Kidney (tissue), 14 donors: Measurements from ENCODE around the gene ZNF76. TPM values are rescaled to one million over a fixed set of nuclear protein-coding genes. Genes with fewer than 3 reads are reported as not detected.

Experiments used
- DNase-seq, 5 donors: peaks; one replicate each; pipeline ENCODE4 v3.0.0-alpha.2; 2013 to 2020
- FAIRE-seq: peaks from 2 replicates; lab custom pipeline; 2012; peaks lifted over from hg19 to GRCh38; lab: Jason Lieb, UNC
- H3K27ac ChIP-seq, 2 donors: one replicate each; pipeline ENCODE4 v1.7.0; 2013; ENCODE audit warnings: low read depth in 2 of 2, low read length in 2 of 2, inconsistent platforms in 1 of 2
- H3K27me3 ChIP-seq: one replicate; pipeline ENCODE4 v1.7.1; 2013; ENCODE audit warnings: low read length, inconsistent platforms; ENCODE audit not compliant: control insufficient read depth, insufficient read depth
- H3K36me3 ChIP-seq, 3 donors: one replicate each; pipeline versions ENCODE4 v1.7.0 to v1.7.1; 2013; ENCODE audit warnings: low read length in 3 of 3, control low read depth in 1 of 3, inconsistent platforms in 1 of 3; ENCODE audit not compliant: insufficient read depth in 3 of 3, control insufficient read depth in 2 of 3
- H3K4me1 ChIP-seq, 3 donors: one replicate each; pipeline versions ENCODE4 v1.7.0 to v1.7.1; 2013; ENCODE audit warnings: low read length in 3 of 3, inconsistent platforms in 1 of 3, low read depth in 1 of 3; ENCODE audit not compliant: control insufficient read depth in 2 of 3, insufficient read depth in 2 of 3
- H3K4me3 ChIP-seq, 3 donors: one replicate each; pipeline versions ENCODE4 v1.7.0 to v1.8.1; 2013; ENCODE audit warnings: low read length in 3 of 3, control low read depth in 1 of 3, inconsistent platforms in 1 of 3
- H3K9ac ChIP-seq, 3 donors: one replicate each; pipeline versions ENCODE4 v1.7.0 to v1.7.1; 2013; ENCODE audit warnings: low read length in 3 of 3, control low read depth in 1 of 3, inconsistent platforms in 1 of 3
- H3K9me3 ChIP-seq, 3 donors: one replicate each; pipeline versions ENCODE4 v1.7.0 to v1.7.1; 2013; ENCODE audit warnings: low read length in 3 of 3, control low read depth in 1 of 3, inconsistent platforms in 1 of 3; ENCODE audit not compliant: control insufficient read depth in 2 of 3, insufficient read depth in 1 of 3
- CTCF ChIP-seq: IDR thresholded peaks from 3 replicates; pipeline ENCODE4 v1.5.1; 2012; ENCODE audit warnings: mild to moderate bottlenecking, moderate library complexity, borderline replicate concordance; ENCODE audit not compliant: insufficient read depth; ENCODE audit errors: extremely low read depth
- intact Hi-C: fragments of 100-400 bp; cut with DNase I; formaldehyde crosslinking; loops from one replicate; pipeline ENCODE4 v1.11.1; 2022
- polyA plus RNA-seq: library from polyadenylated mRNA; stranded (reverse); fragments of 350-450 nt; fragmentation: Illumina TruSeq; extraction: RNeasy Lipid Tissue Mini Kit (QIAGEN cat#74804); gene quantifications from one replicate; pipeline ENCODE4 v1.2.3, GENCODE V29; 2014; ENCODE audit warnings: low read depth, low replicate concordance; ENCODE audit not compliant: insufficient read depth
- total RNA-seq: library from RNA; stranded (reverse); fragmentation: NEBNext Ultra II Directional; extraction: Animal tissue kit (Norgen Biotek cat#: 25700); gene quantifications from one replicate; pipeline ENCODE4 v1.2.1, GENCODE V29; 2021
- donor health status: control.
- donor health status: control.
- donor health status: control.
- donor health status: control.
- donor health status: control.
- donor health status: DM: yes; HTN: yes; CAD: no.
- donor health status: Normal renal cell carcinoma (clear cell type).

ZNF76 gene
- total and polyA plus RNA-seq, 2 donors from 2014 or later, result 29.1 to 49.2 TPM

- DNase-seq (no peak), FAIRE-seq (no peak)
- intact Hi-C loops, result loop anchor here (10.0 kb wide), 1 partner anchor 99 kb away; the partner anchor contains the start of gene TCP11
Measured at GRCh38 chr6:35243386-35243958, 16.1 kb upstream of the ZNF76 start.

GRCh38 chr6:35244551-35244950 is 15.0 kb upstream of the ZNF76 start:
- no peaks in the 10 kb centered on the region for H3K4me1 ChIP-seq
- intact Hi-C loops, result loop anchor here (10.0 kb wide), 1 partner anchor 100 kb away; the partner anchor contains the start of gene TCP11
- H3K27ac ChIP-seq, result no peak overlapping the region
- no peak for TF ChIP-seq CTCF
- no peak for DNase-seq
- peaks cover 5 to 16% (median 6%) of the 10 kb centered on the region in 3 donors for H3K36me3 ChIP-seq
- H3K27me3 ChIP-seq, result no peaks in the 10 kb centered on the region
- no peaks in the 10 kb centered on the region for H3K9me3 ChIP-seq
- no peak for FAIRE-seq
- H3K9ac ChIP-seq, result no peak overlapping the region
- H3K4me3 ChIP-seq, result no peak overlapping the region

More at GRCh38 chr6:35243386-35243958, 16.1 kb upstream of the ZNF76 start:
- Histone ChIP-seq H3K36me3 (peaks cover 5 to 16% (median 6%) of the 10 kb centered on the region in 3 donors), H3K4me1 (peaks cover 0 to 2% (median 0%) of the 10 kb centered on the region in 3 donors), H3K9ac (no peak overlapping the region), H3K27me3 (no peaks in the 10 kb centered on the region), H3K27ac (no peak overlapping the region), H3K4me3 (no peak overlapping the region), H3K9me3 (no peaks in the 10 kb centered on the region)
- no peak for TF ChIP-seq CTCF

- Histone ChIP-seq H3K27ac (no peak overlapping the region), H3K4me3 (no peak overlapping the region), H3K9me3 (no peaks in the 10 kb centered on the region), H3K9ac (no peak overlapping the region), H3K36me3 (peaks cover 5 to 16% (median 6%) of the 10 kb centered on the region in 3 donors), H3K4me1 (no peaks in the 10 kb centered on the region), H3K27me3 (no peaks in the 10 kb centered on the region)
- TF ChIP-seq CTCF, result no peak
- intact Hi-C loops, result loop anchor here (10.0 kb wide), 1 partner anchor 103 kb away; the partner anchor contains the start of gene TCP11
- FAIRE-seq, result no peak
- DNase-seq, result no peak
Measured at GRCh38 chr6:35247642-35248231, 11.8 kb upstream of the ZNF76 start.
